Fibroblast of skin of back (primary cell): Measurements from ENCODE around the gene CDCA4.

ENCODE experiments used
- DNase-seq: peaks from one replicate; pipeline ENCODE4 v3.0.0-alpha.2; 2013

Gene CDCA4

GRCh38 chr14:105013150-105013785 lies 7.6 kb downstream of the CDCA4 start:
- peak; percentile 31 for DNase-seq

DNA sequence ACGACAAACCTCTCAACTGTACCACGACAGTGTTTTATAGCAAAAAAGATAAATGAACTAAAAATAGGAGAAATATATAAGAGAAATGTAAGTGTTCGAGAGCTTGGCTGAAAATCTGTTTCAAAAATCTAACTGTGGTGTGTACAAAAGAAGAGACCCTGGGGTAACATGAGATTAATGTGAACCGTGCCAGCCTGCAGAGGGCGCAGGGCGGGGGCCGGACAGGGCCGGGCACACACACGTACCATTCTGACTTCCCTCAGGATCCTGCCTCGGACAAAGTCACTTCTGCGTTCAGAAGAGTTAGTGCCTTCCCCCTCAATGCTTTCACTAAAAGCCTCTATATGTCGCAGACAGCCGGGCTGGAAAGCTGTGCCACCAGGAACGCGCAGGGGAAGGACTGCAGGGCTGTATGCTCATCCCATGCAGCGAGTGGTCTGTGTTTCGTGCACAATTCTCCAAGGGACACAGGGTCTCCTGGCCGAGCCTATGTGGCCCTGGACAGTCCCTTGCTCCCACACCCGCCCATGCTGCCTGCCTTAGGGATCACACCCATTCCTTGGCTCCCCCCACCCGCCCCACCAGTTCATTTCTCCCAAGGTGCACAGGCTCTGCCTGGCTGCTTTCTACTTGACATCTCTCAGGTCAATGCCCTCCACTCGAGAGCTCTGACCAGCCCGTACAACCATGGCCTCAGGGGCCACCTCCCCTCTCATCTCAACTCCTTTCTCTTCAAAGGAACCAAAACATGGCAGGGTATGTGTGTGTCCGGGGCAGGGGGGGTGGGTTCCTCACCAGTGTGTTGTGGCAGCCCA lies 8.5 kb downstream of the CDCA4 start:
- DNase-seq, result no peak

DNA sequence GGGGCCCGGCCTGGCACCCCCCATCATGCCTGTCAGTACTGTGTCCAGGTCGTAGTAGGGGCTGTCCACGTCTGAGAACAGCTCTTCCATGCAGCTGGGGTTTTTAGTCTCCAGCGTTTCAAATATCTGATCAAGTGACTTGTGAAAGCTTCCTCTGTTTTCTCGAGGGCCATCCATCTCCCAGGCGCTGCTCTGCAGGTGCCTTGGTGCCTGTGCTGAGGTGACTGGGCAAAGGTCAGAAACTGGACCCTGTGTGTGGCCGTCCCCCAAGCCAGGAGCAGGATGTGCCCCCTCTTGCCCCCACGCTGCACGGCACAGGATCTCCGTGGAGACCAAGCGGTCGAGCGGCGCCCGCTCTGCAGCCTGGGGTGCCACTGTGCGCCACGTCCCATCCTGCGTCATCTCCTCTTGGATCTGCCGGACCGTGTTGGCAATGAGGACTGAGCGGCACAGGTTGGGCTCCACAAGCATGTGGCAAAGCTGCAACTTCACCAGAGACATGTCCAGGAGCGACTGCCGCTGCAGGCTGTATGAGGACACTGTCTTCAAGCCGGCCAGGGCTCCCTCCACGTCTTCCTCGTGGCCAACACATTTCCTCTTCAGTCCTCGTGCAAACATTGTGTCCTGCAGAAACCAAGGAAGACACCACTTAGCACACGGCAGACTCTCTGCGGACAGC lies 9.4 kb downstream of the CDCA4 start:
- no peak for DNase-seq

- DNase-seq, result no peak
Measured at GRCh38 chr14:105010891-105011291, 10.0 kb downstream of the CDCA4 start.

DNA sequence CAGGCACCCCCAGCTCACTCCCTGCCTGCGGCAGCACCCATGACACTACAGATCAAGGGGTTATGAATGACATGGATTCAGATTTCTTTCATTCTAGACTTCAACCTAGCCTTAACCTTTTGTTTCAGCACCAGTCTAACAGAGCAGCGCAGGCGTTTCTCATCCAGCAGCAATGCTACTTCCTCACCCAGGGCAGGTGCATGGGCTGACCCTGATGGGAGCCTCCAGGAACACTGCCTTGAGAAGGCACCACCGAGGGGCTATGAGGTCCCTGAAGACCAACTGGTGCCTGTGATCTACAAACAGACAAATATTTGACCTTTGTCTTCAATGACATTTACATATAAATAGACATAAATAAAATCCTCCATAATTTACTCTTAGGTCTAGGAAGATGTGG lies 10.8 kb downstream of the CDCA4 start:
- DNase-seq, result no peak

DNA sequence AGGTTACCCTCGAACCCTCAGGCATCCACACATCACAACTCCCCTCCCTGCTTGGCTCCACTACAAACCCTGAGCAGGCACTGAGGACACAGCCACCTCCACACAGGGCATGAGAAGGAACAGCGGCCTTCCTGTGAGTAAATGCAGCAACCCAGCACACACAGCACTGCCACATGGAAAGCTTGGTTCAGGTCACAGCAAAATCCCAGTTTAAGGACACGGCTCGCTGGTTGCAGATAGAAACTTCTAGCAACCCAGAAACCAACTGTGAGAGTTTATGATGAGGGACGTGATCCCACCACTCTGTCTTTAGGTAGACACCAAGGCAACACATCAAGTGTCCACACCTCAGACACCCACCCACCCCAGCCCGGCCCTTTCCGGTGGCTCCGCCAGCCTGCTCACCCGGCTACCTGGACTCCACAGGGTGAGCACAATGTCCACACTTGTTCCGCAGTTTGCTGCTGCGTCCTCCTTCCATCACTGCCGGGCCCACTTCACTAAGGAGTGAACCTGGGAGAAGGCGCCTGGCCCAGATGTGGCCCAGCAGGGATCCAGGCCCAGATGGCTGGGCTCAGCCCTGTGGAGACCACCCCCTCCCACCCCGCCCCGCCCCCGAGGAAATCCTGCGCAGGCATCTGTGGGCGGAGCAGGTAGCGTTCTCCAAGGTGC lies 13.2 kb downstream of the CDCA4 start:
- DNase-seq, result no peak

- DNase-seq, result no peak
Measured at GRCh38 chr14:105006831-105007592, 13.9 kb downstream of the CDCA4 start.

DNA sequence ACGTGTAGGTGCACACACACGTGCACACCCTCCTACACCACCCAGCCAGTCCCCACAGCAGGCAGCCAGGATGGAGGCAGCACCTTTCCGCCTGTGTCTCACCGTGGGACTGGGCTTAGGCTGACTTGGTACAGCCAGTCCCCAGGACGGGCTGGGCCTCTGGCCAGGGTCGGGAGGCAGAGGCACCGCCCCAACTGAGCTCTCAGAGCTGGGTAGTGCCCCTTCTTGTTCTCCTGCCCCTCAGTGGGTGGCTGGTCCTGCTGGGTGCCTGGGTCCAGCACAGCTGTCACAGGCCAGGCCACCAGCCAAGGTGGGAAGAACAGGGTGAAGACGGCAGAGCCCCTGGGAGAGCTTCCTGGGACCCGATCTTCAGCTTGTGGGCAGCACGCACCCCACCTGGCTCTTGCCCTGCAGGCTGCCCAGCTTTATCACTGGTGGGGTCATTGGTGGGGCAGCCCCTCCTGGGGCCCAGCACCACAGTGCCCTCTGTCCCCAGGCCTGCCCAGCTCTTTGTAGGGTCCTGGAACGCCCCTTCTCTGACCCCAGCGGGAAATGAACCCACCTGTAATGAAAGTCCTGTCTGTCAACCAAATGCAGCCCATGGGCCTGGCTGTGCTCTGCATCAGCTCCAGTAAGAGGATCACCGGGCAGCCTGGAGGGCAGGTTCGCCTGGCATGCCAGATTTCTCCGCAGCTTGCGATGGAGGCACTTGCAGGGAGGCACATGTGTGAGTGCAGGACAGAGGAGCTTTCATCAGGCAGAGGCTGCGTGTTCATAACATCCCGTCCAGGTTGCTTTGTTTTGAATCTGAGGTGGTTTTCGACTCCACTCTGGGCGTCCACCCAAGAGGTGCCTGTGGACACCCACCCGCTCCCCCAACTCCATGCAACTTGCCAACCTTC lies 14.7 kb downstream of the CDCA4 start:
- DNase-seq, result no peak

- no peak for DNase-seq
Measured at GRCh38 chr14:105005329-105005928, 15.5 kb downstream of the CDCA4 start.

GRCh38 chr14:104999361-104999760 lies 21.5 kb downstream of the CDCA4 start:
- no peak for DNase-seq

- DNase-seq, result no peak
Measured at GRCh38 chr14:104998801-104999200, 22.1 kb downstream of the CDCA4 start.

GRCh38 chr14:104996483-104996882 lies 24.4 kb downstream of the CDCA4 start:
- no peak for DNase-seq

GRCh38 chr14:104996032-104996431 lies 24.9 kb downstream of the CDCA4 start:
- DNase-seq, result no peak

DNA sequence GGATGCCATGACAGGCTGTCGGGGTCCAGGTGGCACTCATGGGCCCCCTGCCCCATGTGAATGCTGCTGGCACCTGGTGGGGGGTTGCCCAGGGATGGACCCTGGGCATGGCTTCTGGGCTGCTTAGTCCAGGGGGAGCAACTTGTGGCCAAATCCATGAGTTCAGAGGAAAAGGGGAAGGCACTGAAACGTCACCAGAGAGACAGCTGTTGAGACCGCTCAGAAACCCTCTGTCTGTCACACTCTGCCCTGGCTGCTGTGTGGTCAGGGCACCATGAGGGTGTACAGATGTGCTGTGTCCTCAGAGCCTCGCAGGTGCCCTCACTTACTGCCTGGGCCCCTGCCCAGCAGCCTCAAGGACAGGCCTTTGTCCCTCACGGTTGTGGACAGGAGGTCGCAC lies 25.9 kb downstream of the CDCA4 start:
- no peak for DNase-seq

- no peak for DNase-seq
Measured at GRCh38 chr14:104993808-104994591, 26.9 kb downstream of the CDCA4 start.

GRCh38 chr14:104993306-104993705 lies 27.6 kb downstream of the CDCA4 start:
- DNase-seq, result no peak

- DNase-seq, result no peak
Measured at GRCh38 chr14:104992501-104992900, 28.4 kb downstream of the CDCA4 start.

GRCh38 chr14:104991896-104992230 lies 29.0 kb downstream of the CDCA4 start:
- DNase-seq, result no peak

GRCh38 chr14:104989951-104990303 lies 31.0 kb downstream of the CDCA4 start:
- no peak for DNase-seq
